SK-N-SH (cell line): ENCODE results near the gene WDR7. TPM values are rescaled to one million over a fixed set of nuclear protein-coding genes. Genes with fewer than 3 reads are reported as not detected.

ENCODE experiments used
- CTCF ChIA-PET: fragments of 300-600, 350-600 bp; formaldehyde crosslinking; extraction: SDS; loops from one replicate; lab custom pipeline; 2021; lab: Yijun Ruan, JAX
- POLR2A ChIA-PET: fragments of 350-600 bp; sonication (Branson Sonifier 250); formaldehyde crosslinking; extraction: SDS; loops from one replicate; lab custom pipeline; 2020; ENCODE audit warnings: antibody characterized with exemption, inconsistent platforms; lab: Yijun Ruan, JAX
- DNase-seq: peaks from one replicate; pipeline ENCODE4 v3.0.0; 2012
- H2AFZ ChIP-seq: fragments of 200-600 bp; sonication (generic); 2 replicates; pipeline ENCODE4 v1.8.1; 2016; ENCODE audit warnings: antibody characterized with exemption, mild to moderate bottlenecking, low read depth
- H3F3A ChIP-seq: fragments of 200-600 bp; sonication (generic); replicated peaks from 2 replicates; pipeline ENCODE3; 2016; ENCODE audit warnings: antibody characterized with exemption, mild to moderate bottlenecking; ENCODE audit not compliant: insufficient read depth
- H3K27ac ChIP-seq, 2 experiments: fragments of 200-500 bp in 1 of 2; fragments of 200-600 bp in 1 of 2; sonication (Bioruptor generic) in 1 of 2; sonication (generic), shearing (Covaris generic) in 1 of 2; 2 replicates each; pipeline versions ENCODE4 v1.5.1 to v1.6.1; 2014 to 2016; ENCODE audit warnings: low read depth in 2 of 2, inconsistent platforms in 1 of 2, low read length in 1 of 2, mild to moderate bottlenecking in 1 of 2, mixed read lengths in 1 of 2
- H3K27me3 ChIP-seq: fragments of 200-600 bp; sonication (generic), shearing (Covaris generic); 2 replicates; pipeline ENCODE4 v1.6.1; 2016; ENCODE audit warnings: mixed run types; ENCODE audit not compliant: insufficient read depth
- H3K36me3 ChIP-seq, 2 experiments: fragments of 200-500 bp in 1 of 2; fragments of 200-600 bp in 1 of 2; sonication (Bioruptor generic) in 1 of 2; sonication (generic) in 1 of 2; replicated peaks in 1 of 2; 2 replicates each; pipeline versions ENCODE3 to v1.5.1; 2014 to 2016; ENCODE audit warnings: low read length in 1 of 2, mild to moderate bottlenecking in 1 of 2; ENCODE audit not compliant: insufficient read depth in 2 of 2, control insufficient read depth in 1 of 2
- H3K4me1 ChIP-seq, 2 experiments: fragments of 200-500 bp in 1 of 2; fragments of 200-600 bp in 1 of 2; sonication (Bioruptor generic) in 1 of 2; sonication (generic), shearing (Covaris generic) in 1 of 2; 2 replicates each; pipeline versions ENCODE4 v1.5.1 to v1.6.1; 2014 to 2016; ENCODE audit warnings: low read depth in 1 of 2, low read length in 1 of 2, mixed run types in 1 of 2; ENCODE audit not compliant: insufficient read depth in 2 of 2, control insufficient read depth in 1 of 2
- H3K4me2 ChIP-seq: fragments of 200-600 bp; sonication (generic), shearing (Covaris generic); 2 replicates; pipeline ENCODE4 v1.6.1; 2017; ENCODE audit warnings: mixed run types
- H3K4me3 ChIP-seq, 2 experiments: fragments of 200-500 bp in 1 of 2; fragments of 200-600 bp in 1 of 2; sonication (Bioruptor generic) in 1 of 2; sonication (generic), shearing (Covaris generic) in 1 of 2; 2 replicates each; pipeline versions ENCODE4 v1.5.1 to v1.8.1; 2014 to 2016; ENCODE audit warnings: low read depth in 2 of 2, inconsistent platforms in 1 of 2, low read length in 1 of 2, mild to moderate bottlenecking in 1 of 2, mixed read lengths in 1 of 2, moderate library complexity in 1 of 2
- H3K79me2 ChIP-seq: fragments of 200-600 bp; sonication (generic); 2 replicates; pipeline ENCODE4 v1.8.1; 2017; ENCODE audit warnings: mild to moderate bottlenecking; ENCODE audit not compliant: insufficient read depth
- H3K9ac ChIP-seq: fragments of 200-600 bp; sonication (generic); 2 replicates; pipeline ENCODE4 v1.6.1; 2017; ENCODE audit warnings: mixed run types
- H3K9me2 ChIP-seq: fragments of 200-600 bp; sonication (generic); 2 replicates; pipeline ENCODE4 v1.6.1; 2017; ENCODE audit warnings: mixed run types
- H3K9me3 ChIP-seq: fragments of 200-600 bp; sonication (generic); 2 replicates; pipeline ENCODE4 v1.6.1; 2017; ENCODE audit warnings: mixed run types, mild to moderate bottlenecking, moderate library complexity
- H4K20me1 ChIP-seq: fragments of 200-600 bp; sonication (generic); 2 replicates; pipeline ENCODE4 v1.6.1; 2017; ENCODE audit warnings: mild to moderate bottlenecking, mixed run types; ENCODE audit not compliant: insufficient read depth
- CHD2 ChIP-seq: fragments of 150-350 bp; IDR thresholded peaks from 2 replicates; pipeline ENCODE4 v1.6.1; 2018; ENCODE audit warnings: low read length; ENCODE audit not compliant: partially characterized antibody
- ELF1 ChIP-seq: IDR thresholded peaks from 2 replicates; pipeline ENCODE4 v1.4.0; 2012
- EZH2phosphoT487 ChIP-seq: fragments of 200-600 bp; sonication (generic); IDR thresholded peaks from 2 replicates; pipeline ENCODE4 v1.6.1; 2017; ENCODE audit warnings: low read depth, mixed run types, mild to moderate bottlenecking, antibody characterized with exemption, moderate library complexity, borderline replicate concordance
- FOSL2 ChIP-seq: IDR thresholded peaks from 2 replicates; pipeline ENCODE4 v1.4.0; 2012; ENCODE audit warnings: low read depth, mild to moderate bottlenecking, moderate library complexity, borderline replicate concordance
- GABPA ChIP-seq: IDR thresholded peaks from 2 replicates; pipeline ENCODE4 v1.4.0; 2012; ENCODE audit warnings: low read depth, mild to moderate bottlenecking
- IRF3 ChIP-seq: fragments of 150-350 bp; IDR thresholded peaks from 2 replicates; pipeline ENCODE4 v1.6.1; 2016; ENCODE audit warnings: mild to moderate bottlenecking, low read depth, low read length
- JUND ChIP-seq: IDR thresholded peaks from 2 replicates; pipeline ENCODE4 v1.4.0; 2012
- MAX ChIP-seq: IDR thresholded peaks from 2 replicates; pipeline ENCODE4 v1.4.0; 2012; ENCODE audit warnings: low read depth
- MEF2A ChIP-seq: IDR thresholded peaks from 2 replicates; pipeline ENCODE4 v1.4.0; 2012; ENCODE audit warnings: low read depth, borderline replicate concordance
- MXI1 ChIP-seq: IDR thresholded peaks from 2 replicates; pipeline ENCODE4 v1.6.1; 2012; ENCODE audit warnings: mild to moderate bottlenecking, low read depth, low read length, improper control_type of control experiment
- NFIC ChIP-seq: IDR thresholded peaks from 2 replicates; pipeline ENCODE4 v1.4.0; 2012; ENCODE audit warnings: borderline replicate concordance
- RCOR1 ChIP-seq: fragments of 150-350 bp; IDR thresholded peaks from 2 replicates; pipeline ENCODE4 v1.6.1; 2017; ENCODE audit warnings: antibody characterized with exemption, low read length
- RFX5 ChIP-seq: IDR thresholded peaks from 2 replicates; pipeline ENCODE4 v1.6.1; 2012; ENCODE audit warnings: mild to moderate bottlenecking, improper control_type of control experiment, low read length
- TCF12 ChIP-seq: IDR thresholded peaks from 2 replicates; pipeline ENCODE4 v1.4.0; 2012
- TEAD4 ChIP-seq: IDR thresholded peaks from 2 replicates; pipeline ENCODE4 v1.4.0; 2012; ENCODE audit warnings: mild to moderate bottlenecking, borderline replicate concordance; ENCODE audit not compliant: insufficient read depth
- USF1 ChIP-seq: IDR thresholded peaks from 2 replicates; pipeline ENCODE4 v1.4.0; 2012; ENCODE audit warnings: low read depth, borderline replicate concordance
- USF2 ChIP-seq: fragments of 150-350 bp; IDR thresholded peaks from 2 replicates; pipeline ENCODE4 v1.6.1; 2017; ENCODE audit warnings: antibody characterized with exemption, low read length, low read depth, borderline replicate concordance
- WGBS: methylation state at CpG from one replicate; pipeline ENCODE4 v1.1.6; 2017; ENCODE audit warnings: low lambda C conversion rate; 5-methylcytosine and 5-hydroxymethylcytosine counted together
- polyA plus RNA-seq, 3 experiments: library from polyadenylated mRNA; depleted of rRNA; stranded (reverse); fragments of >200 nt; gene quantifications; 2 replicates each; pipeline ENCODE4 v1.2.3, GENCODE V29; 2012

Gene WDR7
- polyA plus RNA-seq, 1 of the 3 experiments (the other 2 are of a cell fraction) = 4.1 TPM

- POLR2A ChIA-PET = no interaction called here
- Histone ChIP-seq H3K36me3 (peaks cover 0 to 15% of the 10 kb centered on the region in 2 experiments), H3K9me3 (no peaks in the 10 kb centered on the region), H4K20me1 (no peaks in the 10 kb centered on the region), H3F3A (no peaks in the 10 kb centered on the region), H3K79me2 (no peaks in the 10 kb centered on the region), H3K4me2 (no peak overlapping the region), H3K4me3 (no peak overlapping the region), H3K4me1 (no peaks in the 10 kb centered on the region), H3K27me3 (no peaks in the 10 kb centered on the region), H3K9me2 (no peaks in the 10 kb centered on the region), H2AFZ (no peak overlapping the region), H3K9ac (no peak overlapping the region), H3K27ac (no peak overlapping the region)
- no peak for TF ChIP-seq NFIC
- CTCF ChIA-PET = interaction anchor here (1.3 kb wide), 1 partner anchor 11 kb away, joined by 3 read pairs; no protein-coding TSS in a partner anchor
- no peak for DNase-seq
- 70% methylated on average over 1 of the region's 1 CpG for WGBS
Observed at GRCh38 chr18:56936457-56936856, 285.3 kb downstream of the WDR7 start.

- Histone ChIP-seq H3K9me2 (no peaks in the 10 kb centered on the region), H2AFZ (no peak overlapping the region), H3K27ac (no peak overlapping the region), H3K27me3 (no peaks in the 10 kb centered on the region), H3K4me3 (no peak overlapping the region), H3K9me3 (no peaks in the 10 kb centered on the region), H3K79me2 (no peaks in the 10 kb centered on the region), H4K20me1 (no peaks in the 10 kb centered on the region), H3K4me1 (no peaks in the 10 kb centered on the region; a peak in 1 of 4 replicates), H3F3A (no peaks in the 10 kb centered on the region), H3K4me2 (no peak overlapping the region), H3K36me3 (peaks cover 0 to 15% of the 10 kb centered on the region in 2 experiments), H3K9ac (no peak overlapping the region)
- ChIA-PET POLR2A (no interaction called here), CTCF (no interaction called here)
- WGBS = 78% methylated on average over 3 of the region's 3 CpGs
- no peak for DNase-seq
- TF ChIP-seq MXI1 (no peak), CHD2 (no peak), TEAD4 (no peak), MAX (no peak), NFIC (no peak), IRF3 (no peak), MEF2A (no peak), GABPA (no peak), JUND (no peak), FOSL2 (no peak), USF1 (no peak), RFX5 (no peak), ELF1 (no peak), TCF12 (no peak), USF2 (no peak), RCOR1 (no peak), EZH2phosphoT487 (no peak)
- TF ChIP-seq, all 33 proteins: peak for 0
Observed at GRCh38 chr18:56937874-56938430, 286.8 kb downstream of the WDR7 start.
